ENCODE measurements around the gene ITIH4. TPM values are rescaled to one million over a fixed set of nuclear protein-coding genes. Genes with fewer than 3 reads are reported as not detected.

Gene ITIH4
- total RNA-seq, 1 experiment from 2014 or later: 4.1 TPM

GRCh38 chr3:52835766-52836470 lies 5.4 kb upstream of the ITIH4 start:
- Histone ChIP-seq H3K9me3 (no peaks in the 10 kb centered on the region), H3K4me3 (ENCODE audit: low read depth, low read length) (no peak overlapping the region), H3K4me1 (peaks cover 9% of the 10 kb centered on the region; the same call in 1 of the 2 replicates), H3K36me3 (ENCODE audit: control insufficient read depth, insufficient read depth, low read length) (no peaks in the 10 kb centered on the region), H3K27me3 (replicated peaks; ENCODE audit: control insufficient read depth, insufficient read depth, low read length) (no peaks in the 10 kb centered on the region)
- Mint-ChIP-seq H3K4me1 (ENCODE audit: low read depth, unreplicated experiment) (peaks cover 6% of the 10 kb centered on the region), H3K27ac (ENCODE audit: unreplicated experiment) (no peak overlapping the region), H3K36me3 (ENCODE audit: insufficient read depth, unreplicated experiment) (peaks cover 4% of the 10 kb centered on the region), H3K27me3 (ENCODE audit: insufficient read depth, unreplicated experiment) (no peaks in the 10 kb centered on the region), H3K4me3 (ENCODE audit: unreplicated experiment) (no peak overlapping the region), H3K9me3 (ENCODE audit: unreplicated experiment) (no peaks in the 10 kb centered on the region)
- no peak for TF ChIP-seq CTCF (IDR thresholded peaks at IDR 0.05; ENCODE audit: insufficient read depth in 1 of 2, low read depth in 1 of 2, low read length in 1 of 2, severe bottlenecking in 1 of 2, unreplicated experiment in 1 of 2)
- no peak for DNase-seq
- POLR2A ChIA-PET: no interaction called here
- CTCF ChIA-PET: no interaction called here
- intact Hi-C loops (cut with micrococcal nuclease; ENCODE audit: unreplicated experiment): no loop called here
- BruUV-seq (replicated peaks): no TSS peak

DNA sequence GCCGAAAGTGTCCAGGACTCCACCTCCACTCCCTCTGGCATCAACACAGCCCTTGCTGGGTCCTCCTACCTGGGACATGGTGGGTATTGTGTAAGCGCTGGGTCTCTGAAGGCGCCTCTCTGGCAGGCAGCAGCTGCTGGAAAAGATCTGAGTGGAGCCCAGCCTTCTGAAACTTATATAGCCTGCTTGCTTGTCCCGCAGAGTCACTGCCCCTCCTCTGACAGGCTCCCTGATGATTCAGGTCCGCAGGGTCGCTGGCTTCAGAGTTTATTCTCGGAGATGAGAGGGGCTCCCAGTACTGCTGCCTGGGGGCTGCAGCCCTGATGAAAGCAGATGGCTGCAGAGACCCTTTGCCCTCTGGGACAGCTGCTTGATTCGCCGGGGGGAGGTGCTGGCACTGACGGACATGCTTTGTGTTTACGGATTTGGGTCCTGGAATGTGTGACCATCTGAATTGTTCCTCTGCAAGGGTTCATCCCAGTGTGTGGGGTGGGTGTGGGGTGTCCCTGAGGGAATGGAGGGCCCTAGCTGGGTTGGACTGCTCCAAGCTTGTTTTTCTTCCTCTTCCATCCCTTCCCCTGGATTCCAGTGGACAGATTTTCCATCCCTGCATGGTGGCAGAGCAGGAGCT lies 4.5 kb upstream of the ITIH4 start, which contains the start of gene MUSTN1:
Gene MUSTN1 (minus strand): TSS at position 149 of the 631 bp plus-strand sequence. CDS start 71 bp downstream, at position 78.
- Mint-ChIP-seq H3K27me3 (ENCODE audit: insufficient read depth, unreplicated experiment) (no peaks in the 10 kb centered on the region), H3K4me1 (ENCODE audit: low read depth, unreplicated experiment) (peaks cover 6% of the 10 kb centered on the region), H3K9me3 (ENCODE audit: unreplicated experiment) (no peaks in the 10 kb centered on the region), H3K4me3 (ENCODE audit: unreplicated experiment) (no peak within 1 kb of the TSS), H3K36me3 (ENCODE audit: insufficient read depth, unreplicated experiment) (peaks cover 4% of the 10 kb centered on the region), H3K27ac (ENCODE audit: unreplicated experiment) (peak within 1 kb of the TSS; percentile 32)
- no peak for TF ChIP-seq CTCF (IDR thresholded peaks at IDR 0.05; ENCODE audit: insufficient read depth in 1 of 2, low read depth in 1 of 2, low read length in 1 of 2, severe bottlenecking in 1 of 2, unreplicated experiment in 1 of 2)
- CTCF ChIA-PET: no interaction called here
- Histone ChIP-seq H3K4me3 (ENCODE audit: low read depth, low read length) (peak within 1 kb of the TSS; percentile 4; the same call in 1 of the 2 replicates), H3K27me3 (replicated peaks; ENCODE audit: control insufficient read depth, insufficient read depth, low read length) (no peaks in the 10 kb centered on the region), H3K9me3 (no peaks in the 10 kb centered on the region), H3K4me1 (peaks cover 9% of the 10 kb centered on the region; the same call in 1 of the 2 replicates), H3K36me3 (ENCODE audit: control insufficient read depth, insufficient read depth, low read length) (no peaks in the 10 kb centered on the region)
- no TSS peak for BruUV-seq (replicated peaks)
- DNase-seq: peak; percentile 28 to 31
- POLR2A ChIA-PET: no interaction called here
- intact Hi-C loops (cut with micrococcal nuclease; ENCODE audit: unreplicated experiment): no loop called here

DNA sequence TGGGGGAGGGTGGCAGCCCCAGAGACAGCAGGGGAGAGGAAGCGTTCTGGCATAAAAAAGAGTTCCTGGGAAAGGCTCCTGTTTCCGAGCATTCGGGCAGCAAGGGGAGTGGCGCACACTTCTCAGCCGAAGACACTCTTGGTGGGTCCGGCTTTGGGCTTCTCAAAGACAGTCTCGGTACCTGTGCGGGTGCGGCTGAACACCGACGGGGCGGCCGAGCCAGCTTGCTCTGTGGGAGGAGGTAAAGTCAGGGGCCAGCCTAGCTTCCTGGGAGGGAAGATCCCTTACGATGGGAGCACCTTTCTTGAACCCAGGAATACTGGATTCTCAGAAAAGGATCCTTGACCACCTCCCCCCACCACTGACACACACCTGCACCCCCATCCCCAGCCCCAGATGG lies 2.7 kb upstream of the ITIH4 start:
- H3K36me3 ChIP-seq (ENCODE audit: control insufficient read depth, insufficient read depth, low read length): no peaks in the 10 kb centered on the region
- Mint-ChIP-seq H3K36me3 (ENCODE audit: insufficient read depth, unreplicated experiment) (peaks cover 4% of the 10 kb centered on the region), H3K27me3 (ENCODE audit: insufficient read depth, unreplicated experiment) (no peaks in the 10 kb centered on the region), H3K4me3 (ENCODE audit: unreplicated experiment) (no peak overlapping the region), H3K9me3 (ENCODE audit: unreplicated experiment) (no peaks in the 10 kb centered on the region), H3K27ac (ENCODE audit: unreplicated experiment) (no peak overlapping the region), H3K4me1 (ENCODE audit: low read depth, unreplicated experiment) (peaks cover 6% of the 10 kb centered on the region)
- H3K9me3 ChIP-seq: no peaks in the 10 kb centered on the region
- ChIA-PET CTCF (no interaction called here), POLR2A (no interaction called here)
- intact Hi-C loops (cut with micrococcal nuclease; ENCODE audit: unreplicated experiment): no loop called here
- BruUV-seq (replicated peaks): no TSS peak
- no peak for TF ChIP-seq CTCF (IDR thresholded peaks at IDR 0.05; ENCODE audit: insufficient read depth in 1 of 2, low read depth in 1 of 2, low read length in 1 of 2, severe bottlenecking in 1 of 2, unreplicated experiment in 1 of 2)
- no peak overlapping the region for H3K4me3 ChIP-seq (ENCODE audit: low read depth, low read length)
- H3K27me3 ChIP-seq (replicated peaks; ENCODE audit: control insufficient read depth, insufficient read depth, low read length): no peaks in the 10 kb centered on the region
- H3K4me1 ChIP-seq: peaks cover 9% of the 10 kb centered on the region; the same call in 1 of the 2 replicates
- DNase-seq: no peak
